Activated CD8-positive, alpha-beta T cell treated with anti-CD3 and anti-CD28 coated beads, Interleukin-2, amount 10 ng/mL, durations not matched to agents 7 days and 5 days (primary cell): ENCODE measurements around the gene COL4A1. TPM values are rescaled to one million over a fixed set of nuclear protein-coding genes. Genes with fewer than 3 reads are reported as not detected.

Experiments
- ATAC-seq: fragments of 150-1000 bp; cut with Tn5 transposase; one replicate; pipeline ENCODE4 v1.10.0; 2021; ENCODE audit warnings: moderate library complexity
- CTCF ChIA-PET: fragments of 350-600 bp; sonication (Branson Sonifier 250); formaldehyde crosslinking; loops from one replicate; lab custom pipeline; 2021; ENCODE audit warnings: antibody characterized with exemption; lab: Charles Lee
- POLR2A ChIA-PET: fragments of 350-600 bp; sonication (Branson Sonifier 250); formaldehyde crosslinking; loops from one replicate; lab custom pipeline; 2021; ENCODE audit warnings: antibody characterized with exemption; lab: Charles Lee
- DNase-seq: peaks from one replicate; pipeline ENCODE4 v3.0.0-alpha.2; 2020
- H3K27ac Mint-ChIP-seq: one replicate; pipeline ENCODE4 v1.8.0; 2021; ENCODE audit warnings: mild to moderate bottlenecking, mixed read lengths
- H3K27me3 Mint-ChIP-seq: one replicate; pipeline ENCODE4 v1.8.0; 2021; ENCODE audit warnings: low read depth, mixed read lengths
- H3K36me3 Mint-ChIP-seq: one replicate; pipeline ENCODE4 v1.8.0; 2021; ENCODE audit warnings: low read depth, mixed read lengths
- H3K4me1 Mint-ChIP-seq: one replicate; pipeline ENCODE4 v1.8.0; 2021; ENCODE audit warnings: low read depth, mixed read lengths
- H3K4me3 Mint-ChIP-seq: one replicate; pipeline ENCODE4 v1.8.0; 2021; ENCODE audit warnings: mild to moderate bottlenecking, mixed read lengths
- H3K9me3 Mint-ChIP-seq: one replicate; pipeline ENCODE4 v1.8.0; 2022; ENCODE audit warnings: mixed read lengths; ENCODE audit not compliant: insufficient read depth
- total RNA-seq, 2 experiments: library from RNA; stranded (reverse); gene quantifications; one replicate each; pipeline ENCODE4 v1.2.3, GENCODE V29; 2021

Gene COL4A1
- total RNA-seq, 2 experiments from 2014 or later: not detected

- H3K27ac Mint-ChIP-seq: no peak overlapping the region
- no peak overlapping the region for H3K4me3 Mint-ChIP-seq
- peaks cover 18% of the 10 kb centered on the region for H3K27me3 Mint-ChIP-seq
- H3K9me3 Mint-ChIP-seq: no peaks in the 10 kb centered on the region
- DNase-seq (no peak), ATAC-seq (no peak)
- ChIA-PET POLR2A (no interaction called here), CTCF (interaction anchor here (1.1 to 1.5 kb wide), 2 partner anchors 12 to 16 kb away, joined by 3 to 4 read pairs; no protein-coding TSS in a partner anchor)
- H3K36me3 Mint-ChIP-seq: no peaks in the 10 kb centered on the region
- no peaks in the 10 kb centered on the region for H3K4me1 Mint-ChIP-seq
Observed at GRCh38 chr13:110237875-110238817, 68.8 kb downstream of the COL4A1 start.

- POLR2A ChIA-PET: no interaction called here
- Mint-ChIP-seq H3K27me3 (peaks cover 16% of the 10 kb centered on the region), H3K9me3 (no peaks in the 10 kb centered on the region), H3K36me3 (no peaks in the 10 kb centered on the region), H3K4me3 (no peak overlapping the region), H3K27ac (no peak overlapping the region), H3K4me1 (no peaks in the 10 kb centered on the region)
- ATAC-seq (no peak), DNase-seq (no peak)
- CTCF ChIA-PET: no interaction called here
Observed at GRCh38 chr13:110236831-110237261, 70.1 kb downstream of the COL4A1 start.

- POLR2A ChIA-PET: no interaction called here
- ATAC-seq: no peak
Observed at GRCh38 chr13:110236431-110236830, 70.5 kb downstream of the COL4A1 start.

GRCh38 chr13:110234532-110234931 lies 72.4 kb downstream of the COL4A1 start:
- Mint-ChIP-seq H3K36me3 (no peaks in the 10 kb centered on the region), H3K4me1 (no peaks in the 10 kb centered on the region), H3K27me3 (peaks cover 19% of the 10 kb centered on the region), H3K27ac (no peak overlapping the region), H3K9me3 (no peaks in the 10 kb centered on the region), H3K4me3 (no peak overlapping the region)
- CTCF ChIA-PET: no interaction called here
- DNase-seq (no peak), ATAC-seq (no peak)
- POLR2A ChIA-PET: no interaction called here

More at GRCh38 chr13:110236431-110236830, 70.5 kb downstream of the COL4A1 start:
- DNase-seq: no peak
- Mint-ChIP-seq H3K9me3 (no peaks in the 10 kb centered on the region), H3K4me1 (no peaks in the 10 kb centered on the region), H3K27ac (no peak overlapping the region), H3K4me3 (no peak overlapping the region), H3K36me3 (no peaks in the 10 kb centered on the region), H3K27me3 (peaks cover 16% of the 10 kb centered on the region)
- CTCF ChIA-PET: no interaction called here

GRCh38 chr13:110233951-110234280 lies 73.0 kb downstream of the COL4A1 start:
- CTCF ChIA-PET: no interaction called here
- POLR2A ChIA-PET: no interaction called here
- no peak overlapping the region for H3K4me3 Mint-ChIP-seq

GRCh38 chr13:110233181-110233950 lies 73.6 kb downstream of the COL4A1 start:
- Mint-ChIP-seq H3K36me3 (no peaks in the 10 kb centered on the region), H3K4me3 (no peak overlapping the region), H3K27ac (no peak overlapping the region), H3K27me3 (peaks cover 14% of the 10 kb centered on the region), H3K4me1 (no peaks in the 10 kb centered on the region), H3K9me3 (no peaks in the 10 kb centered on the region)
- CTCF ChIA-PET: no interaction called here
- POLR2A ChIA-PET: no interaction called here
- ATAC-seq: no peak
- no peak for DNase-seq

More at GRCh38 chr13:110233951-110234280, 73.0 kb downstream of the COL4A1 start:
- DNase-seq: no peak
- Mint-ChIP-seq H3K9me3 (no peaks in the 10 kb centered on the region), H3K27me3 (peaks cover 16% of the 10 kb centered on the region), H3K4me1 (no peaks in the 10 kb centered on the region), H3K27ac (no peak overlapping the region), H3K36me3 (no peaks in the 10 kb centered on the region)
- ATAC-seq: no peak

GRCh38 chr13:110232756-110233155 lies 74.2 kb downstream of the COL4A1 start:
- ATAC-seq (no peak), DNase-seq (no peak)
- H3K27ac Mint-ChIP-seq: no peak overlapping the region
- CTCF ChIA-PET: no interaction called here
- H3K9me3 Mint-ChIP-seq: no peaks in the 10 kb centered on the region
- no peaks in the 10 kb centered on the region for H3K4me1 Mint-ChIP-seq
- POLR2A ChIA-PET: no interaction called here
- no peak overlapping the region for H3K4me3 Mint-ChIP-seq
- no peaks in the 10 kb centered on the region for H3K36me3 Mint-ChIP-seq
- H3K27me3 Mint-ChIP-seq: peaks cover 8% of the 10 kb centered on the region

GRCh38 chr13:110232142-110232541 lies 74.8 kb downstream of the COL4A1 start:
- ATAC-seq (no peak), DNase-seq (no peak)
- CTCF ChIA-PET: no interaction called here
- Mint-ChIP-seq H3K4me1 (no peaks in the 10 kb centered on the region), H3K36me3 (no peaks in the 10 kb centered on the region), H3K9me3 (no peaks in the 10 kb centered on the region), H3K4me3 (no peak overlapping the region), H3K27me3 (peaks cover 8% of the 10 kb centered on the region), H3K27ac (no peak overlapping the region)
- POLR2A ChIA-PET: no interaction called here

GRCh38 chr13:110231348-110232047 lies 75.5 kb downstream of the COL4A1 start:
- Mint-ChIP-seq H3K9me3 (no peaks in the 10 kb centered on the region), H3K4me3 (no peak overlapping the region), H3K27me3 (peaks cover 8% of the 10 kb centered on the region), H3K36me3 (no peaks in the 10 kb centered on the region), H3K4me1 (no peaks in the 10 kb centered on the region), H3K27ac (no peak overlapping the region)
- ChIA-PET POLR2A (no interaction called here), CTCF (no interaction called here)
- DNase-seq: no peak
- ATAC-seq: no peak

GRCh38 chr13:110230661-110231347 lies 76.2 kb downstream of the COL4A1 start:
- H3K9me3 Mint-ChIP-seq: no peaks in the 10 kb centered on the region
- H3K27me3 Mint-ChIP-seq: peaks cover 10% of the 10 kb centered on the region
- DNase-seq (no peak), ATAC-seq (no peak)
- ChIA-PET CTCF (no interaction called here), POLR2A (no interaction called here)
- no peak overlapping the region for H3K27ac Mint-ChIP-seq
- H3K4me3 Mint-ChIP-seq: no peak overlapping the region
- no peaks in the 10 kb centered on the region for H3K36me3 Mint-ChIP-seq
- no peaks in the 10 kb centered on the region for H3K4me1 Mint-ChIP-seq

GRCh38 chr13:110229905-110230563 lies 76.9 kb downstream of the COL4A1 start:
- Mint-ChIP-seq H3K4me1 (no peaks in the 10 kb centered on the region), H3K27ac (no peak overlapping the region), H3K36me3 (no peaks in the 10 kb centered on the region), H3K4me3 (no peak overlapping the region), H3K9me3 (no peaks in the 10 kb centered on the region), H3K27me3 (peaks cover 10% of the 10 kb centered on the region)
- ChIA-PET POLR2A (no interaction called here), CTCF (no interaction called here)
- DNase-seq (no peak), ATAC-seq (no peak)
